Mononuclear cell (primary cell): ENCODE results near the gene RASSF7. TPM values are rescaled to one million over a fixed set of nuclear protein-coding genes. Genes with fewer than 3 reads are reported as not detected.

Experiments used
- H3K27me3 ChIP-seq: 2 replicates; pipeline ENCODE4 v1.6.0; 2011; ENCODE audit warnings: low read length, control low read depth; ENCODE audit not compliant: insufficient read depth
- H3K4me1 ChIP-seq: 2 replicates; pipeline ENCODE4 v1.5.1; 2011; ENCODE audit warnings: mild to moderate bottlenecking, low read length, control low read depth; ENCODE audit not compliant: insufficient read depth
- H3K4me3 ChIP-seq: 2 replicates; pipeline ENCODE4 v1.5.1; 2011; ENCODE audit warnings: mild to moderate bottlenecking, low read length, moderate library complexity
- H3K9me3 ChIP-seq: 2 replicates; pipeline ENCODE4 v1.5.1; 2011; ENCODE audit warnings: low read depth, mild to moderate bottlenecking, control low read depth, low read length
- total RNA-seq: library from RNA; depleted of rRNA; stranded (reverse); fragments of >200 nt; gene quantifications from one replicate; pipeline ENCODE4 v1.2.3, GENCODE V29; 2012

The RASSF7 gene
- total RNA-seq, 1 donor, result 16.6 TPM

- Histone ChIP-seq H3K4me1 (peaks cover 7% of the 10 kb centered on the region), H3K4me3 (no peak overlapping the region), H3K9me3 (no peaks in the 10 kb centered on the region), H3K27me3 (peaks cover 8% of the 10 kb centered on the region)
Measured at GRCh38 chr11:554428-555226, 6.1 kb upstream of the RASSF7 start.

DNA sequence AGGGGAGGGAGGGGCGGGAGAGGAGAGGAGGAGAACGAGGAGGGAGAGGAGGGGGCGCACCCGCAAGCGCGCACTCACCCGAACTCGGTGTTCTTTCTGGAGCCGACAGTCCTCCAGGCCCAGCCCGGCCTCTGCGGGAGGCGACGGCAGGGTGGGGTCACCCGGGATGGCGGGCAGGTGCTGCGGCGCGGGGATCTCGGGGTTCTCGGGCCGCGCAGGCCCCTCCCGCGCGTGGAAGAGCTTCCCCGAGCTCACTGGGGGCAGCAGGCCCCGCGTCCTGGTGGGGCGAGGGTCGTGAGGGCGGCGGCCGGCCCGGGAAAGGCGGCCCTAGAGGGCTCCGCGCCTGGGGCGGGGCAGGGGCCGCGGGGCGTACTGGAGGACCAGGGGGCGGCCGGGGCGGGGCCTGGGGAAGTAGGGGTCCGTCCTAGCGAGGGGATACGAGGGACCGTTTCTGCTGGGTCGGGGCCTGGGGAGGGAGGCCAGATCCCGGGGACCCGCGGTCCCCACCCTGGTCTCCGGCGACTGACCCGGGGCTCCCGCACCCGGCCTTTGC is 5.5 kb upstream of the RASSF7 start:
- peaks cover 14% of the 10 kb centered on the region for H3K4me1 ChIP-seq
- no peaks in the 10 kb centered on the region for H3K9me3 ChIP-seq
- no peak overlapping the region for H3K4me3 ChIP-seq
- H3K27me3 ChIP-seq, result peaks cover 8% of the 10 kb centered on the region

DNA sequence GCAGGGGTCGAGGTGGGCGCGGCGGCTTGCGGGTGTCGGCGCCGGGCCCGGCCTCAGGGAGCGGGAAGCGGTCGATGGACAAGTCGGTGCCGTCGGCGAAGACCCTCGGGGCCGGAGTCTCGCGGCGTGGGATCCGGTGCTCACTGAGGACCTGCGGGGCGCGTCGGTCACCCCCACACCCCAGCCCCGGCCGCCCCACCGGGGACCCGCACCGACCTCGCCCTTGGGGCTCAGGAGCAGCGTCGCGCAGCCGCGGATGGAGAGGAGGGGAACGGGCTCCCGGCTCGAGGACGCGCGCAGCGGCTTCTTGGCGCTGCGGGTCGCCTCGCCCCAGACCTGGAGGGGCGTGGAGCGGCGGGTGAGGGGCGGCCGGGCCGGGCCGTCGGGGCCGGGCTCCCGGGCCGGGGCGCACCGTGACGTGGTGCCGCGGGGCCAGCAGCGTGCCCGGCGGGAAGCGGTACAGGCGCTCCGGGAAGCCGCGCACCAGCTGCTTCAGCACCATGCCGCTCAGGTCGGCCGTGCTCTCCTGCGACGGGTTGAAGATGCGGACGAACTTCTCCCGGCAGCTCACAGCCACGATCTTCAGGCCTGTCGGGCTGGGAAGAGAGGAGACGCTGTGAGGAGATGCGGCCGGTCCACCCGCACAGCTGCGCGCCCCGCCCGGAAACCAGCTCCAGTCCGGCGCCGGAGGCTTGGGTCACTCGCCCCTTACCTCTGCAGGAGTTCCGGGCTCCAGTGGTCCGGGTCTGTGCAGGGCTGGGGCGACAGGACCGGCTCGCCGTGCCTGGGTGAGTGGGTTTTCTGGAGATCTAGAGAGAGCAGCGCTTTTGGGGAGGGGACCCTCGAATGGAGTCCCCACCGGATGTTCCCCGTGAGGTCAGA is 4.7 kb upstream of the RASSF7 start:
- H3K9me3 ChIP-seq, result no peaks in the 10 kb centered on the region
- no peak overlapping the region for H3K4me3 ChIP-seq
- peaks cover 15% of the 10 kb centered on the region for H3K4me1 ChIP-seq
- peaks cover 8% of the 10 kb centered on the region for H3K27me3 ChIP-seq

GRCh38 chr11:556662-557256 is 4.0 kb upstream of the RASSF7 start:
- Histone ChIP-seq H3K4me3 (no peak overlapping the region), H3K27me3 (peaks cover 8% of the 10 kb centered on the region), H3K4me1 (peaks cover 20% of the 10 kb centered on the region), H3K9me3 (no peaks in the 10 kb centered on the region)

DNA sequence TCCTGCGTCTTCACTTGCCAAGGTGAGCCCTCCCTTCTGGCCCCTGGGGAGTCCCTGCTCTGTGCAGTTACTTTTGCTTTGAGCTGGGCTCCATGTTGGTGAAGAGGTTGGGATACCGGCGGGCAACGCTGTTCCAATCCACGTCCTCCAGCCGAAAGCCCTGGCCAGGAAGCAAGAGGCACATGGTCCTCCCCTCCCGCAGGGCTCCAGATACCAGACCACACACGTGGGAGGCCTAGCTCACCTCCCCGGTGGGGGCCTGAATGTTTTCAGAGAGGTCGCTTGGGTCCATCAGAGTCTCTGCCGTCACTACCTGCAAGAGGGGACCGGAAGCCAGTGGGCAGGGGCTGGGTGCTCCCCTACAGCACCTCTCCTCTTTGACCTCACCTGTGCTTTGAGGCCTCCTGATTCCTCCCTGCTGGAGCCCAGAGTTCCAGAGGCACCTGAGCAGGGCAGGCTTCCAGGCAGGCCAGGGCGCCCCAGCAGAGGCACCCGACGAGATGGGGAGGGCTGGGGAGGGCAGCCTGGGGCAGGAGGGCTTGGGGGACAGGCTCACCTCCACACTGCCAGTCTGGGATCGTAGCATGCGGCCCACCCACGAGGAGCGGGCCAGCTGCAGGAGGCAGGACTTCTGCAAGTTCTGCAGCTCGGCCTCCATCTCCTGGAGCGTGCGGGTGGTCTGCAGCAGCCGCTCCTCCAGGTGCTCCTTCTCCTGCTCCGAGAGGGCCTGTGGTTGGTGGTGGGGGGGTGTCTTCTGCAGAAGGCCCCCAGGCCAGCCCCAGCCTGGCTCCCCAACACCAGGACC is 3.2 kb upstream of the RASSF7 start:
- Histone ChIP-seq H3K9me3 (no peaks in the 10 kb centered on the region), H3K4me1 (peaks cover 27% of the 10 kb centered on the region), H3K4me3 (no peak overlapping the region), H3K27me3 (peaks cover 8% of the 10 kb centered on the region)

- Histone ChIP-seq H3K4me3 (no peak overlapping the region), H3K27me3 (peaks cover 8% of the 10 kb centered on the region), H3K9me3 (no peaks in the 10 kb centered on the region), H3K4me1 (peaks cover 27% of the 10 kb centered on the region)
Measured at GRCh38 chr11:558503-558902, 2.3 kb upstream of the RASSF7 start.

DNA sequence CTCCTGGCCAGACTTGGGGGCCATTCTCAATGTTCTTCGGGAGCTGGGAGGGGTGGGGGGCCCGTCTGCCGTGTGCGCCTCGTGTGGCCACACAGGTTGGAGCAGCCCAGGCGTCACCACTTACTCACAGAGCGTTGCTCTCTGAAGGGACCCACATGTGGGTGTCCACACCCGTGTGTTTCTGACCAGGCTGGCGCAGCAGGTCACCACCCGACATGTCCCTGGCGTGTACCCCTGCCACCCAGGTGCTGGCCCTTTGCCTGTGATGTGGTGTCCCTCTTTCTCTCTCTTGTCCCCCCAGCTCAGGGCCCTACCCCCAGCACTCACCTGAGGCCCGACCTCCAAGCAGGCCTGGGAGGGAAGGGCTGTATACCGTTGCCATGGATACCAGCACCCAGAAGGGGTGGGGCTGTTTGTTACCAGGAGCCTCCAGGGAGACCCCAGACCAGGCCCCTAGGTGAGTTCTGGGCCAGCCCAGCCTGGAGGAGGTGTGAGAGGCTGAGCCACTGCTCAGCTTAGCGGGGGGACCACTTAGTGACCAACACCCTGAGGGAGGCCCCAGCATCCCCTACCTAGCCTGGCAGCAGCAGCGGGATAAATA is 1.6 kb upstream of the RASSF7 start:
- peaks cover 26% of the 10 kb centered on the region for H3K4me1 ChIP-seq

DNA sequence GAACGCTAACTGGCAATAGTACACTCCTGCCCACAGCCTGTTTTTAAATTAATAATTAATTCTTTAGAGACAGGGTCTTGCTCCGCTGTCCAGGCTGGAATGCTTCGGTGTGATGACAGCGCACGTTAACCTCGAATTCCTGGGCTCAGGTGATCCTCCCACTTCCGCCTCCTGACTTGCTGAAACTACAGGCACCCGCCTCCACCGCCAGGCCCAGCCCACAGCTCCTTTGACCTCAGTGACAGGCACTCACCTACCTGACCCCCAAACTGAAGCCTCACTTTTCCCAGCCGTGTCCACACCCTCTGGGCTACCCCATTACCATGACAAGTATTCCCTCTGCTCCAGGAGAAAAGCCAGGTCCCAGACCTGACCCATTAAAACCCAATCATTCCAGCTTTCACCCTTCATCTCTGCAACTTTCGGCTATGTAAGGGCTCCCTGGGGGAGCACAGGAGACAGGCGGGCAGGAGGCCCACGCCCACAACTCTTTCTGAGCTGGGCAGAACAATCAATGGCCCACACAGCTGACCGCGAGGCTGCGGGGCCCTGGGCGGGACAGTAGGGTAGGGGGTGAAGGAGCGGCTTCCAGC is 962 bp upstream of the RASSF7 start:
- H3K9me3 ChIP-seq, result no peaks in the 10 kb centered on the region
- peaks cover 8% of the 10 kb centered on the region for H3K27me3 ChIP-seq
- peaks cover 19% of the 10 kb centered on the region for H3K4me1 ChIP-seq
- H3K4me3 ChIP-seq, result peak overlapping the region; percentile 36

More for the DNA sequence above, 1.6 kb upstream of the RASSF7 start:
- H3K4me3 ChIP-seq, result no peak overlapping the region
- H3K27me3 ChIP-seq, result peaks cover 8% of the 10 kb centered on the region
- H3K9me3 ChIP-seq, result no peaks in the 10 kb centered on the region

DNA sequence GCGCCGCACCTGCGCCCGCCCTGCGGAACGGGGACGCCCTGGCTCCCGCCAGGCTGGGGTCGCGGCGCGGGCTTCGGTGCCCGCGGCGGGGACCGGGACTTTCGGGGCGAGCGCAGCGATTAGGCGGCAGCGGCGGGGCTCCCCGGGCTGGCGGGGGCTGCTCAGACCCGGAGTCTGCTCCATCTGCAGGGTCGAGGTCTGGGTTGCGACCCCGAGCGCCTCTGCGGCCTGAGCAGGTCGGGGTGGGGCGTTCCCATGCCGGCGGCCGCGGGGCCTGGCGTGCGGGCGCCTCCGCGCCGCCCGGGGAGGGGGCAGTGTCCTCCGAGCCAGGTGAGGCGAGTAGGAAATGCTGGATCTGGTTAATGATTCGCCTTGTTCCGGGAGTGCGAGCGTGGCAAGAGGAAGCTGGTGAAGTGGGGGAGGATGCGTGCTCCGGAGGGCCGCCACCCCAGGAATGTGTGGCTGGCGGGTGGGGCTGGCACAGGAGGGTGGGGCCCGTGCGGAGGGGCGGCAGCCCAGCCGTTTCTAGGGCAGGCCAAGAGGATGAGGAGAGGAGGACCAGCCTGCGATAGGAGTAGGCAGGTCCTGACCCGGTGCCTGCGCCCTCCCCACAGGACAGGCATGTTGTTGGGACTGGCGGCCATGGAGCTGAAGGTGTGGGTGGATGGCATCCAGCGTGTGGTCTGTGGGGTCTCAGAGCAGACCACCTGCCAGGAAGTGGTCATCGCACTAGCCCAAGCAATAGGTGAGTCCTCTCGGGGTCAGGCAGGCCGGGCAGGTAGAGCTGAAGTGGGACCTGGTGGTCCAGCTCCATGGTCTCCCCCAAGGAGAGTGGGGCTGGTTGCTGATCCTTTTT is 606 bp downstream of the RASSF7 start:
- H3K4me3 ChIP-seq, result peak overlapping the region; percentile 73

DNA sequence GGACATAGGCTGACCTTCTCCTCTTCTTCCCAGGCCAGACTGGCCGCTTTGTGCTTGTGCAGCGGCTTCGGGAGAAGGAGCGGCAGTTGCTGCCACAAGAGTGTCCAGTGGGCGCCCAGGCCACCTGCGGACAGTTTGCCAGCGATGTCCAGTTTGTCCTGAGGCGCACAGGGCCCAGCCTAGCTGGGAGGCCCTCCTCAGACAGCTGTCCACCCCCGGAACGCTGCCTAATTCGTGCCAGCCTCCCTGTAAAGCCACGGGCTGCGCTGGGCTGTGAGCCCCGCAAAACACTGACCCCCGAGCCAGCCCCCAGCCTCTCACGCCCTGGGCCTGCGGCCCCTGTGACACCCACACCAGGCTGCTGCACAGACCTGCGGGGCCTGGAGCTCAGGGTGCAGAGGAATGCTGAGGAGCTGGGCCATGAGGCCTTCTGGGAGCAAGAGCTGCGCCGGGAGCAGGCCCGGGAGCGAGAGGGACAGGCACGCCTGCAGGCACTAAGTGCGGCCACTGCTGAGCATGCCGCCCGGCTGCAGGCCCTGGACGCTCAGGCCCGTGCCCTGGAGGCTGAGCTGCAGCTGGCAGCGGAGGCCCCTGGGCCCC is 1.4 kb downstream of the RASSF7 start:
- Histone ChIP-seq H3K9me3 (no peaks in the 10 kb centered on the region), H3K27me3 (peaks cover 2% of the 10 kb centered on the region), H3K4me1 (peaks cover 19% of the 10 kb centered on the region), H3K4me3 (no peak overlapping the region)

More for the DNA sequence above, 606 bp downstream of the RASSF7 start:
- H3K27me3 ChIP-seq, result peaks cover 6% of the 10 kb centered on the region
- peaks cover 19% of the 10 kb centered on the region for H3K4me1 ChIP-seq
- no peaks in the 10 kb centered on the region for H3K9me3 ChIP-seq

GRCh38 chr11:563066-563811 is 2.5 kb downstream of the RASSF7 start:
- no peaks in the 10 kb centered on the region for H3K27me3 ChIP-seq
- no peaks in the 10 kb centered on the region for H3K9me3 ChIP-seq
- H3K4me3 ChIP-seq, result no peak overlapping the region
- H3K4me1 ChIP-seq, result peaks cover 19% of the 10 kb centered on the region
